Measurements from ENCODE around the gene MRAP2.
"Not testable (repeated sequence)": the region's sequence is repeated elsewhere in the genome, so short reads cannot be mapped to it uniquely, and the experiment has no call there.

DNA sequence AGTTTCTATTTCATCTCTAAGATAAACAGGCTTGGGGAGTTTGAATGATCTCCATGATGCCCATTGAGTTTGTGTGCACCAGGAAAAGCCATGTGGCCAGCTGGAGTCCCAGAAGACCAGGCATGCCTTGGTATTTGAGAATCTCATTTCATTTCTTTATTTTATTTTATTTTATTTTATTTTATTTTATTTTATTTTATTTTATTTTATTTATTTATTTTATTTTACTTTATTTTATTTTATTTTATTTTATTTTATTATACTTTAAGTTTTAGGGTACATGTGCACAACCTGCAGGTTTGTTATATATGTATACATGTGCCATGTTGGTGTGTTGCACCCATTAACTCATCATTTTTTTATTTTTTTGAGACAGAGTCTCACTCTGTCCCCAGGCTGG lies 51.1 kb downstream of the MRAP2 start:
- TF ChIP-seq, protein P1, sequence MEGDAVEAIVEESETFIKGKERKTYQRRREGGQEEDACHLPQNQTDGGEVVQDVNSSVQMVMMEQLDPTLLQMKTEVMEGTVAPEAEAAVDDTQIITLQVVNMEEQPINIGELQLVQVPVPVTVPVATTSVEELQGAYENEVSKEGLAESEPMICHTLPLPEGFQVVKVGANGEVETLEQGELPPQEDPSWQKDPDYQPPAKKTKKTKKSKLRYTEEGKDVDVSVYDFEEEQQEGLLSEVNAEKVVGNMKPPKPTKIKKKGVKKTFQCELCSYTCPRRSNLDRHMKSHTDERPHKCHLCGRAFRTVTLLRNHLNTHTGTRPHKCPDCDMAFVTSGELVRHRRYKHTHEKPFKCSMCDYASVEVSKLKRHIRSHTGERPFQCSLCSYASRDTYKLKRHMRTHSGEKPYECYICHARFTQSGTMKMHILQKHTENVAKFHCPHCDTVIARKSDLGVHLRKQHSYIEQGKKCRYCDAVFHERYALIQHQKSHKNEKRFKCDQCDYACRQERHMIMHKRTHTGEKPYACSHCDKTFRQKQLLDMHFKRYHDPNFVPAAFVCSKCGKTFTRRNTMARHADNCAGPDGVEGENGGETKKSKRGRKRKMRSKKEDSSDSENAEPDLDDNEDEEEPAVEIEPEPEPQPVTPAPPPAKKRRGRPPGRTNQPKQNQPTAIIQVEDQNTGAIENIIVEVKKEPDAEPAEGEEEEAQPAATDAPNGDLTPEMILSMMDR (IDR thresholded peaks at IDR 0.05): not testable (repeated sequence)
- not testable (repeated sequence) for TF ChIP-seq ZFX (IDR thresholded peaks at IDR 0.05; ENCODE audit: borderline replicate concordance)

Measured in 22Rv1 (cell line).